H1 (cell line): ENCODE measurements around the gene SLC5A11. TPM values are rescaled to one million over a fixed set of nuclear protein-coding genes. Genes with fewer than 3 reads are reported as not detected.
"Not testable (repeated sequence)": the region's sequence is repeated elsewhere in the genome, so short reads cannot be mapped to it uniquely, and the experiment has no call there.

ENCODE experiments used
- CTCF ChIA-PET: fragments of 300-600 bp; sonication (Branson Sonifier 250); formaldehyde crosslinking; loops from one replicate; lab custom pipeline; 2021; ENCODE audit not compliant: partially characterized antibody; lab: Charles Lee
- POLR2A ChIA-PET: fragments of 300-600 bp; sonication (Branson Sonifier 250); formaldehyde crosslinking; loops from one replicate; lab custom pipeline; 2021; ENCODE audit warnings: inconsistent platforms; ENCODE audit not compliant: partially characterized antibody; lab: Charles Lee
- DNase-seq, 2 experiments: peaks; one replicate each; pipeline versions ENCODE4 v3.0.0 to v3.0.0-alpha.2; 2010 to 2022; ENCODE audit warnings: low spot score in 2 of 2, low read depth in 1 of 2, mixed read lengths in 1 of 2
- FAIRE-seq: peaks from 2 replicates; lab custom pipeline; 2011; peaks lifted over from hg19 to GRCh38; lab: Jason Lieb, UNC
- H2AFZ ChIP-seq: 2 replicates; pipeline ENCODE4 v1.8.1; 2012; ENCODE audit warnings: low read length, inconsistent platforms
- H2AK5ac ChIP-seq: 2 replicates; pipeline ENCODE4 v1.6.1; 2013; ENCODE audit warnings: low read depth, low read length
- H2BK120ac ChIP-seq: replicated peaks from 2 replicates; pipeline ENCODE3; 2013; ENCODE audit warnings: low read depth, low read length, inconsistent platforms
- H2BK12ac ChIP-seq: 2 replicates; pipeline ENCODE4 v1.6.1; 2013; ENCODE audit warnings: low read depth, low read length
- H2BK15ac ChIP-seq: 2 replicates; pipeline ENCODE4 v1.6.1; 2013; ENCODE audit warnings: low read length
- H2BK20ac ChIP-seq: 2 replicates; pipeline ENCODE4 v1.6.1; 2013; ENCODE audit warnings: low read length
- H2BK5ac ChIP-seq: 2 replicates; pipeline ENCODE4 v1.6.1; 2013; ENCODE audit warnings: low read depth, low read length
- H3K14ac ChIP-seq: 2 replicates; pipeline ENCODE4 v1.6.1; 2013; ENCODE audit warnings: inconsistent platforms; ENCODE audit not compliant: insufficient read length
- H3K18ac ChIP-seq: 2 replicates; pipeline ENCODE4 v1.6.1; 2013; ENCODE audit warnings: low read length; ENCODE audit errors: extremely low read depth
- H3K23ac ChIP-seq: 2 replicates; pipeline ENCODE4 v1.6.1; 2013; ENCODE audit warnings: inconsistent platforms; ENCODE audit not compliant: insufficient read length
- H3K23me2 ChIP-seq: 2 replicates; pipeline ENCODE4 v1.6.1; 2013; ENCODE audit warnings: low read depth, low read length
- H3K27ac ChIP-seq: 2 replicates; pipeline ENCODE4 v1.6.1; 2011; ENCODE audit warnings: low read depth, low read length, inconsistent platforms
- H3K27me3 ChIP-seq, 4 experiments: replicated peaks in 1 of 4; 1 replicate in 1 of 4; 2 replicates in 3 of 4; pipeline versions ENCODE4 v1.6.1 to v1.8.1; 2011 to 2013; ENCODE audit warnings: low read length in 3 of 4, mild to moderate bottlenecking in 3 of 4, inconsistent platforms in 2 of 4, mixed read lengths in 2 of 4, moderate library complexity in 1 of 4; ENCODE audit not compliant: control insufficient read depth in 3 of 4, insufficient read depth in 3 of 4; ENCODE audit errors: extremely low read depth in 1 of 4
- H3K36me3 ChIP-seq, 4 experiments: 2 replicates each; pipeline versions ENCODE4 v1.6.1 to v1.8.1; 2011 to 2013; ENCODE audit warnings: mild to moderate bottlenecking in 4 of 4, low read length in 3 of 4, moderate library complexity in 2 of 4, control low read depth in 1 of 4, inconsistent platforms in 1 of 4; ENCODE audit not compliant: insufficient read depth in 4 of 4, control insufficient read depth in 2 of 4
- H3K4ac ChIP-seq: replicated peaks from 2 replicates; pipeline ENCODE3; 2013; ENCODE audit warnings: low read length, low read depth, mixed read lengths, inconsistent platforms; ENCODE audit not compliant: insufficient read length
- H3K4me1 ChIP-seq, 4 experiments: replicated peaks in 1 of 4; 1 replicate in 1 of 4; 2 replicates in 3 of 4; pipeline versions ENCODE4 v1.6.1 to v1.8.1; 2011 to 2013; ENCODE audit warnings: low read length in 3 of 4, inconsistent platforms in 2 of 4, mixed read lengths in 1 of 4; ENCODE audit not compliant: insufficient read depth in 4 of 4, control insufficient read depth in 3 of 4
- H3K4me2 ChIP-seq, 2 experiments: 2 replicates each; pipeline versions ENCODE4 v1.6.1 to v1.8.1; 2011 to 2013; ENCODE audit warnings: low read depth in 2 of 2, low read length in 2 of 2, control low read depth in 1 of 2, inconsistent platforms in 1 of 2, mild to moderate bottlenecking in 1 of 2; ENCODE audit not compliant: insufficient read depth in 1 of 2
- H3K4me3 ChIP-seq, 4 experiments: fragments of 200-600, 300-600 bp in 1 of 4; sonication (generic), shearing (Covaris generic), sonication (Bioruptor Twin) in 1 of 4; 2 replicates each; pipeline versions ENCODE4 v1.5.1 to v1.8.1; 2011 to 2016; ENCODE audit warnings: low read length in 4 of 4, low read depth in 3 of 4, control low read depth in 2 of 4, inconsistent platforms in 2 of 4, mild to moderate bottlenecking in 2 of 4, mixed read lengths in 1 of 4, moderate library complexity in 1 of 4; ENCODE audit not compliant: insufficient read depth in 2 of 4; ENCODE audit errors: extremely low read depth in 1 of 4
- H3K56ac ChIP-seq: replicated peaks from 2 replicates; pipeline ENCODE3; 2013; ENCODE audit warnings: low read depth, mild to moderate bottlenecking, mixed read lengths, low read length, inconsistent platforms; ENCODE audit not compliant: insufficient read length
- H3K79me1 ChIP-seq: 2 replicates; pipeline ENCODE4 v1.6.1; 2013; ENCODE audit warnings: low read depth, low read length, control low read depth
- H3K79me2 ChIP-seq, 2 experiments: 2 replicates each; pipeline versions ENCODE4 v1.6.1 to v1.8.1; 2012 to 2013; ENCODE audit warnings: low read length in 2 of 2, mild to moderate bottlenecking in 2 of 2, inconsistent platforms in 1 of 2; ENCODE audit not compliant: insufficient read depth in 2 of 2, control insufficient read depth in 1 of 2
- H3K9ac ChIP-seq, 4 experiments: replicated peaks in 1 of 4; 1 replicate in 1 of 4; 2 replicates in 3 of 4; pipeline versions ENCODE4 v1.6.1 to v1.8.1; 2011 to 2013; ENCODE audit warnings: low read depth in 3 of 4, low read length in 3 of 4, control low read depth in 2 of 4, mild to moderate bottlenecking in 2 of 4, moderate library complexity in 2 of 4, inconsistent platforms in 1 of 4; ENCODE audit errors: extremely low read depth in 1 of 4
- H3K9me3 ChIP-seq, 2 experiments: 2 replicates each; pipeline versions ENCODE4 v1.6.1 to v1.8.1; 2012 to 2013; ENCODE audit warnings: mild to moderate bottlenecking in 2 of 2, moderate library complexity in 2 of 2, control low read depth in 1 of 2, inconsistent platforms in 1 of 2, low read depth in 1 of 2, low read length in 1 of 2, mixed read lengths in 1 of 2; ENCODE audit not compliant: insufficient read depth in 2 of 2
- H4K20me1 ChIP-seq, 2 experiments: replicated peaks in 1 of 2; 2 replicates each; pipeline versions ENCODE3 to v1.8.1; 2011 to 2013; ENCODE audit warnings: inconsistent platforms in 2 of 2, low read length in 2 of 2, mild to moderate bottlenecking in 1 of 2; ENCODE audit not compliant: insufficient read depth in 2 of 2, control insufficient read depth in 1 of 2
- H4K5ac ChIP-seq: 2 replicates; pipeline ENCODE4 v1.6.1; 2013; ENCODE audit warnings: low read length, low read depth, mixed read lengths, inconsistent platforms; ENCODE audit not compliant: insufficient read length
- H4K8ac ChIP-seq: 2 replicates; pipeline ENCODE4 v1.8.0; 2013; ENCODE audit warnings: mild to moderate bottlenecking, moderate library complexity, low read length, inconsistent platforms; ENCODE audit not compliant: insufficient read depth; ENCODE audit errors: extremely low read depth
- H4K91ac ChIP-seq: replicated peaks from 2 replicates; pipeline ENCODE3; 2013; ENCODE audit warnings: low read length, mixed read lengths, inconsistent platforms; ENCODE audit not compliant: insufficient read length
- WGBS, 2 experiments: shearing (Covaris generic) in 1 of 2; methylation state at CpG; one replicate each; pipeline versions ENCODE4 v1.1.6 to v1.1.7; 2013 to 2015; ENCODE audit warnings: low lambda C conversion rate in 2 of 2, mixed read lengths in 2 of 2, inconsistent platforms in 1 of 2, low coverage in 1 of 2, missing lambda C conversion rate in 1 of 2; ENCODE audit not compliant: insufficient replicate concordance in 2 of 2, insufficient coverage in 1 of 2, insufficient read length in 1 of 2; ENCODE audit errors: extremely low coverage in 1 of 2, missing lambda C conversion rate in 1 of 2; 5-methylcytosine and 5-hydroxymethylcytosine counted together
- polyA plus RNA-seq, 7 experiments: library from polyadenylated mRNA; depleted of rRNA in 3 of 7; stranded (reverse) in 5 of 7; unstranded in 2 of 7; fragments of >200 nt in 5 of 7; fragments of 200-250 nt in 2 of 7; gene quantifications; 1 replicate in 5 of 7; 2 replicates in 1 of 7; 4 replicates in 1 of 7; pipeline versions ENCODE4 v1.2.1 to v1.2.3, GENCODE V29; 2011 to 2013; ENCODE audit warnings: missing spikeins in 2 of 7, mixed read lengths in 2 of 7
- total RNA-seq: library from RNA; stranded (reverse); fragmentation: NEBNext Ultra II Directional; extraction: Animal tissue kit (Norgen Biotek cat#: 25700); gene quantifications from 2 replicates; pipeline ENCODE4 v1.2.1, GENCODE V29; 2021

SLC5A11 gene
- total and polyA plus RNA-seq, 2 of the 8 experiments (the other 6 are each of a cell fraction or from before 2014, with no cell fraction given), result 0.26 to 0.59 TPM

GRCh38 chr16:24897522-24897921 is 51.8 kb downstream of the SLC5A11 start:
- CTCF ChIA-PET, result interaction anchor here (2.1 kb wide), 1 partner anchor 9 kb away, joined by 8 read pairs; no protein-coding TSS in a partner anchor
- H4K20me1 ChIP-seq, FAIRE-seq, H4K8ac ChIP-seq, H3K4me1 ChIP-seq, H3K4ac ChIP-seq, H4K91ac ChIP-seq, POLR2A ChIA-PET, H2AFZ ChIP-seq, H3K56ac ChIP-seq, H3K23ac ChIP-seq, DNase-seq, H3K23me2 ChIP-seq, H3K27me3 ChIP-seq, H3K27ac ChIP-seq, H2BK120ac ChIP-seq, H3K79me1 ChIP-seq, H3K9me3 ChIP-seq, H3K9ac ChIP-seq, H4K5ac ChIP-seq, H2BK12ac ChIP-seq, H3K36me3 ChIP-seq, H3K4me2 ChIP-seq, H3K79me2 ChIP-seq, H2AK5ac ChIP-seq, H3K14ac ChIP-seq, H2BK5ac ChIP-seq, H2BK20ac ChIP-seq, H3K18ac ChIP-seq, H3K4me3 ChIP-seq, H2BK15ac ChIP-seq: not testable (repeated sequence)
- 83% methylated on average over 2 of the region's 2 CpGs; no CpG with 5 or more reads in 1 of the 2 experiments for WGBS, 2 experiments
